Cardiac septum (tissue), 1 donor: ENCODE measurements around the gene MRPS6. TPM values are rescaled to one million over a fixed set of nuclear protein-coding genes. Genes with fewer than 3 reads are reported as not detected.
A peak's percentile ranks its signal among the peaks of the same experiment; 100 is the strongest.

Experiments
- DNase-seq: peaks from one replicate; pipeline ENCODE4 v3.0.0-alpha.2; 2020; ENCODE audit warnings: low spot score
- intact Hi-C: fragments of 100-400 bp; cut with DNase I; formaldehyde crosslinking; loops from one replicate; pipeline ENCODE4 v1.14.0; 2022
- long read RNA-seq: library from polyadenylated mRNA; unstranded; transcript quantifications from one replicate; pipeline ENCODE4 v2.0.0, GENCODE V29; 2021
- total RNA-seq: library from RNA; stranded (reverse); fragmentation: NEBNext Ultra II Directional; extraction: Animal tissue kit (Norgen Biotek cat#: 25700); gene quantifications from one replicate; pipeline ENCODE4 v1.2.1, GENCODE V29; 2021
- donor health status: DM: no; HTN: no; CAD: no.

The MRPS6 gene
- 30.2 TPM for total RNA-seq
- long read RNA-seq, transcript MRPS6-201 (3 exons, 990 nt): major isoform, 35 of 37 reads
- long read RNA-seq, partial matches to known transcripts: 0 of 37 reads
- long read RNA-seq, other reads (novel, unspliced or antisense): 2 of 37 reads

DNA sequence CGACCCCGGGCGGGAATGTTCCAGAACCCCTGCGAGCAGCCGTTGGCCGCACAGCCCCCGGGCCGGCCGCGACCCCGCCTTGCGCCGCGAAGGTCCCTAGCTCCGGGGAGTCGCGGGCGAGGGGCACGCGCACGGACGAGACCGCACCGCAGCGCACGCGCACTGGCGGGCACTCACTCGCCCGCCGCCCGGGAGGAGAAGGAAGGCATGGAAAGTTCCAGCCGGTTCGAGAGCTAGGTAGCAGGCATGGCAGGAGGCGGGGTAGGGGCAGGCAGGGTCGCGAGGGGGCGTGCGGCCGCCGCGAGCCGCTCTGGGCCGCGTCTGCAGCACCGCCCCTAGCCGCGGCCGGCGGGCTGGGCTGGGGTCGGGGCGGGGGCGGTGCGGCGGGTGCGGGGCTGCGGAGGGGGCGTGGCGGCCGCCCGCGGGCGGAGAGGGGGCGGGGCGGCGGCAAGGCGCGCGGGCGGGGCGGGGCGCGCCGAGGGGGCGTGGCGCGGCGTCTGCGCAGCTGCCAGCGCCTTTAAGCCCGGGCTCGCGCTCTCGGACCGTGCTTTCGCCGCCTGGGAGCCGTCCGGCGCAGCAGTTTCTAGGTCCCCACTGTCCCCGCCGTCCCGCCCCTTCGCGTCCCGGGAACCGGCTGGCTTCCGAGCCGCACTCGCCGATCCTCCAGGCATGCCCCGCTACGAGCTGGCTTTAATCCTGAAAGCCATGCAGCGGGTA is at the start of gene MRPS6, which contains the start of gene SLC5A3:
Gene MRPS6 (plus strand): TSS at position 547 of the 717 bp plus-strand sequence. CDS start 123 bp downstream, at position 670.
Gene SLC5A3 (plus strand): TSS at position 547 of the 717 bp plus-strand sequence. CDS start 21,621 bp downstream, outside the sequence.
- intact Hi-C loops: loop anchor here (5.0 kb wide), 5 partner anchors 54 to 274 kb away; no protein-coding TSS in a partner anchor
- peak; percentile 94 for DNase-seq

DNA sequence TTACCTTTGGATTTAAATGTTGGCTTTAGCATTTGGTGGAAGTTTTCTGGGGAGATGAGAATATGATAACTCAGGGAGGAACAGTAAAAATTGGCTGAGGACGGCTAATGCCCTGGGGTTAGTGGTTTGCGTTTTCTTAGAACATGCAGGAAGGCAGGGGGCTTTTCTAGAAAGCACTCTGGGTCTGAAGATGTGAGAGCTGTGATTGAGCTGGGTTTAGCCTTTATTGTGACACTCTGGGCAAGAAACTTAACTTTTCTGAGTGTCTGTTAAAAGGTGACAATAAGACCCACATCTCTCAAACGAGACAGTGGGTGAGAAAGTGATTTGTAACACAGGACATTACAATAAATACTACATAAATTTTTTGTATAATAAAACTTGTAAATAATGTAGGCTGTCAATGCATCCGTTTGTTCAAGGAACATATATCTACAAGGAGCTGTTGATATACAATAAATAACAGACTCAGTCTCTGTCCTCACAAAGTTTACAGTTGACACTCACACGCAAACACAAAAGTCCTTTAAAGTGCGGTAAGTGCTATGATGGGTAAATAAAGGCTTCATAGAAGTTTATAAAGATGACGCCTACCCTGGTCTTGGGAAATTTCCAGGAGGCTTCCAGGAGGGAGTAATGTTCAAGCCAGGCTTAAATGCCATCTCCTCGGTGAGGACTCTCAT is 49.5 kb upstream of the MRPS6 start:
- no peak for DNase-seq
- intact Hi-C loops: no loop called here

DNA sequence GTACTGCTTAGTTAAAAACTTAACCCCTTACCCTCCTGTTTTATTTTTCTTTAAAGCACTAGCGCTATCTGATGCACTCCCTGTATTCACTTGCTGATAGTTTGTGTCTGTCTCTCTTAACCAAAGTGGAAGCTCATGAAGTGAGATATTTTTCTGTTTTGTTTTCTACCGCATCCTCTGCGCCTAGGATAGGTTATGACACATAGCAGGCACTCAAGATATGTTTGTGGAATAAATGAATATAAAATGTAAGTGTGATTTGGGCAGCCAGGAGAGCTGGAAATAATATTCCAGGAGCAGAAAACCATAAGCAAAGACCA is 49.0 kb upstream of the MRPS6 start:
- intact Hi-C loops: no loop called here
- no peak for DNase-seq

DNA sequence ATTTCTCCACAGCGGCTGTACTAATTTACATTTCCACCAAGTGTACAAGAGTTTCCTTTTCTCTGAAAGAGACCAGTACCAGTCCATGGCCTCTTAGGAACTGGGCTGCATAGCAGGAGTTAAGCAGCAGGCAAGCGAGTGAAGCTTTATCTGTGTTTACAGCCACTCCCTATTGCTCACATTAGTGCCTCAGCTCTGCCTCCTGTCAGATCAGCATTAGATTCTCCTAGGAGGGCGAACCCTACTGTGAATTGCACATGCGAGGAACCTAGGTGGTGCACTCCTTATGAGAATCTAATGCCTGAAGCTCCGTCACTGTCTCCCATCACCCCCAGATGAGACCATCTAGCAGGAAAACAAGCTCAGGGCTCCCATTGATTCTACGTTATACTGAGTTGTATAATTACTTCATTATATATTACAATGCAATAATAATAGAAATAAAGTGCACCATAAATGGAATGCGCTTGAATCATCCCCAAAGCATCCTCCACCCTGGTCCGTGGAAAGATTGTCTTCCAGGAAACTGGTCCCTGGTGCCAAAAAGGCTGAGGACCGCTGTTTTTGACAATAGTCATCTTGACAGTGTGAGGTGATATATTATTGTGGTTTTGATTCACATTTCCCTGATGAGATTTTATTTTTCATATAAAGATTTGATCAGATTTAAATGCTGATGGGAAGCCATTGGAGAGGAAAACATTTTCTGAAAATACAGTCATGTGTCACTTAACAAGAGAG is 45.5 kb upstream of the MRPS6 start:
- intact Hi-C loops: no loop called here
- no peak for DNase-seq

DNA sequence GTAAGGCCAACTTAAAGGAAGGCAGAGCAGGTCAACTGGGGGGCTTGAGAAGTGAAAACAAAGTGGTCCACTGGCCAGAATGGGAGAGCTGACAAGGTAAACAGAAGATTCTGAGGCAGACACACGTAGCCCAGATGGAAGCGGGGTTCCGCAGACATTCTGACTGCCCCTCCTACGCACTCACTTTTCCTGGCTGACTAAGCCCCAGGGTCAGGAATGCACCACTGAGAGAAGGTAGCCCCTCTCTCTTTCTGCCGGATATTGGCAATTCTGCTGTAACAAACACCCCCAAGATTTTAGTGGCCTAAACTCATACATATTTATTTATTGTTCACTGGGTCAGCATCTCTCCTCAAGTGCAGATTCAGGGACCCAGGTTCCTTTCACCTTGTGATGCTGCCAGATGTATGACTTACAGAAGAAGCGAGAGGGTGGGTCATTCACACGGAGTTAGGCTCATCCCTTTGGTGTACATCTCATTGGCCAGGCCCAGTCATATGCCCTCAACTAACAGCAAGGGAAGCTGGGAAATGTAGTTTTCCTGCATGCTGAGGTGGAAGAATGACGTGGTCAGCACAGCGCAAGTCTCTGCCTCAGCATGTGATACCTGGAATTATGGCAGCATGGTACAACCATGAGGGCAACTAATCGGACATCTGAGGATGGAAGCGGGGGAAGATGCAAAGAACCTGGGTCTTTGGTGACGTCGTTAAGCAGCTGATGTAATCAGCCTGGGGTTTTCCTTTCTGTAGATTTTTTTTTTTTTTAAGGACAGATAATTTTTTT is 43.4 kb upstream of the MRPS6 start:
- intact Hi-C loops: no loop called here
- DNase-seq: no peak

DNA sequence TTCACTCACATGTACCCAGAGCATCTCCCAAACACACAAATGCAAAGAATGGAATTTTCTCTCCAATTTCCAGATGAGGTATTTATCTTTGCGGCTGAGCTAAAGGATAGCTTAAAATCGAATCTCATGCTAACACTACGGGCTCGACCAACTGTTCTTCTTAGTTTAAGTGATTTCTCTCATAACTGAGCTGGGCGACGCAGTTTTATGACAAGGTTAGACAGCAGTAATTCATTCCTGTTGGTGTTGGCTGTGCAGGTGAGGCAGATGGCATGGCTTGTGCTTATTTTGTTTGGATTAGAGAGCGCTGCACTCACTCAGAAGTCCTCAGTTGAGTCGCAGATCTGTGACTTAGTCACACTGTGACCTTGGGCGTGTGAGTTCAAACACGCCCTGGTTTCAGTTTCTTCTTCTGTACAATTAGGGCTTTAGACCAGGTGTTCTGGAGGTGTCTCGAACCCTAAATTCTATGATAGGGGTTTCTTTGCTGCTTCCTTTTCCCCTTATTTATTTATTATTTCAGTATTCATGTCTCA is 41.5 kb upstream of the MRPS6 start:
- intact Hi-C loops: no loop called here
- no peak for DNase-seq

DNA sequence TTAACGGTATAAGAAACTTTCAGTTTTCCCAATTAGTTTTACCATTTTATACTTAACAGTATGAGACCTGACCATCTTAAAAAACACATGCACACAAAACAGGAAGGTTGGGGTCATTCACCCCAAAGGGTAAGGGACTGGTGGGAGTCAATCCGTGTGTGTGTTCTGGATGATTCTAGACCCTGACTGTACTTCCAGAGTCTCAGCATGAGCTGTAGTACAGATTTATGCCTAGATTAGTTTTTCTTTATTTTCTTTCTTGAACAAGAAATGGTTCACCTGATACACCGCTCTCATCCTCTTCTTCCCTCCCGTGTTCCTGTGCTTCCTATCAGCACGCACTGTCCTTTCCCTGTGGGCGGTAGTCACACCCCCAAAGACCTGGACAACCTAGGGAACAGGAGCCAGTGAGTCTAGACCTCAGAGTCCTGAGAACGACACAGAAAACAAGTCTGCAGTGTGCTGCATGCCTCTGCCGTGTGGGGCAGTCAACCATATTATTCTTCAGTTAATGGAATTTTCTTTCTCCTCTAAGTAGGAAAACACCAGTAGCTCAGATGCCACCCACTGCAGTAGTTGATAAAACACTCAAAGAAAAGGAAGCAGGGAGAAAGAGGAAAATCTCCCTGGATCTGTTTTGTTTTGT is 38.9 kb upstream of the MRPS6 start:
- DNase-seq: no peak

DNA sequence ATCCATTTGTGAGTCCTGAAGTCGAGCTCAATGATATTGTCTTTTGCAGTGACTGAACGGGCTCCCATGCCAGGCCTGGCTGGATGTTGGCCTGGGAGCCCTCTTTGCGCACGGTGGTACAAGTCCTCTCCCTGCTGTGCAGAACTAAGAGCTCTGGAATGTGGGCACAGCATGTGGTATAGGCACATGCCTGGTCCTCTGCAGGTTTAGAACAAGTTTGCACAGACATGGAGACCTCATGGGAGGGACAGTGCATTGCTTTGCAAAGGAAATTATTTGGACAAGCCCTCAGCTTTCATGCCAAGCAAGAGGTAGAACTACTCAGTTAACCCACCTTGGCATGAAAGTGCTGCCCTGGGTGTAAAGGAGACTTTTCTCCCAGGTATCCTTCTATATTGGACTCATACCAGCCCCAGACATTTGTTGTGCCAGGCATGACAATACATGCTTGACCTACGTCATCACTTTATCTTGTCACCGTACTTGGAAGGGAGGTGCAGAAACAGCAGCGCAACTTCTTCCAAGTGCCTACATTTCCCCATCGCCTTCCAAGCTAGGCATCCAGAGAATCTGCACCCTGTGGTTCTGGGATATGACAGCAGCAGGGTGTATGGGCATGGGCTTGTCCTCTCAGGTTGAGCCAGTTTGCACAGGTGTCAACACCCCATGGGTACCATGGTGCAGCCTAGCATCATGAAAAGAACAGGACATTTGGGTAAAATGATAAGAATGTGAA is 37.6 kb upstream of the MRPS6 start:
- DNase-seq: no peak
- intact Hi-C loops: no loop called here

More for the DNA sequence above, 38.9 kb upstream of the MRPS6 start:
- intact Hi-C loops: no loop called here

DNA sequence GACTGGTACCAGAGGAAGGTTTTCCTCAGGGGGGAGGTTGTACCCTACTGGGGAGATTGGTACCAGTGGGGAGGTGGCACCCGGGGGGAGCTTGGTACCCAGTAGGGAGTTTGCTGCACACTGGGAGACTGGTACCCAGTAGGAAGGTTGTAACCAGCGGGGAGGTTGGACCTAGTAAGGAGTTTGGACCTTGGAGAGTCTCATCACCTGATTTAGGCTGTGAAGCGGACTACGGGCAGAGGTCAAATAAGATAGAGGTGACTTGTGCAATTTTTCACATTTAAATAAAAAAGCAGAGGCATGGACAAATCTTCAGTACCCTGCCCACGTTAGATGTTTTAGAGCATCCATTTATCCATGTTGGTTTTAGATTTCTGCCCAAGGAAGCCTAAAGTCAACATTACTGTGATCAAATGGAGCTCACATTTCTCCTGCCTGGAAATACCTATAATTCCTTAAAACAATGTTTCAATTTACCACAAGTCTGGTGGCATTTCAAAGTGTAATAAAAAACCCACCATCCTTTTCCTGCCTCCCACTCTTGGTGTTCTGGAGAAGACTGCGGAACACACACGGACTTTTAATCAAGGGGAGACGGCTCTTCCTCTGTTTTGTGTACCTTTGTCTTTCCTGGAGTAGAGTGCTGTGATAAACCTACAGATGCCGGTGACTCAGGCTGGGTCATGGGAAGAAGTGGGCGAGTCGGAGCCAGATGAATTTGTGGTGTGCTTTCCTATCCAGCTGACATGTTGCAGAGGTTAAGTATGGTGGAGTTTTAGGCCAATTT is 36.2 kb upstream of the MRPS6 start:
- intact Hi-C loops: no loop called here
- no peak for DNase-seq

DNA sequence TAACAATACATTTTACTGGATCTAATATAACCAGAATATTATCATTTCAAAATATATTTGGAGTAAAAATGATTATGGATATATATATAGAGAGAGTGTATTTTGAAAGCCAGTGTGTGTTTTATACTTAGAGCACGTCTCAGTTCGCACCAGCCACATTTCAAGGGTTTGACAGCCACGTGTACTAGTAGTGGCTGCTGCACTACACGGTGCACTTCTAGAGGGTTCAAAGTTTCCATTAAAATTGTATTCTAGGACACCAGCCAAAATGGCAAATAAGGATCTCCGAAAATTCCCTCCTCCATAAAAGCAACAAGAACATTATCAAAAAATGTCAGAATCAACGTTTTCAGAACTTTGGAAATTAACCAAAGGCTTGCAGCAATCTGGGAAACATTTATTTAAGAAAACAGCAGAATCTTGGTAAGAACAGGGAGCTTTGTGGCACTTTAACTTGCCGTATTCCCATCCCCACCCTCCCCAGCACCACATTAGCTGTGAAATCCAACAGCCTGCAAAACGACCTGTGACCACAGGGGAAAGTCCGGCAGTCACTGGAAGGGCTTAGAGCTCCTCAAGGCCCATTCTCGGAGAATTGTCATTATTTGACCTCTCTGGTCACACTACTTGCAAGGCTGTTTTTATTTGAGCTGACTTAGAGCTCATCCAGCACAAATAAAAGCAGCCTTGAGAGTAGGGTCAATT is 33.5 kb upstream of the MRPS6 start:
- intact Hi-C loops: no loop called here
- DNase-seq: no peak

DNA sequence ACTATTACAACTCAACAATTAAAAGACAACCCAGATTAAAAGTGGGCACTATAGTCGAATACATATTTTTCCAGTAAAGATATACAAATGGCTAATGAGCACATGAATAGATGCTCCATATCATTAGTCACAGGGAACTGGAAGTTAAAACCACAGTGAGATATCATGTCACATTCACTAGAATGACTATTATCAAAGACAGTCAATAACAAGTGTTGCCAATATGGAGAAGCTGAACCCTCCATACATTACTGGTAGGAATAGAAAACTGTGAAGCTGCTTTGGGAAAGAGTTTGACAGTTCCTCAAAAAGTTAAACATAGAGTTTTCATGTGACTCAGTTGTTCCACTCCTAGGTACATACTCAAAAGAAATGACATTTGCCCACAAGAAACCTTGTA is 30.6 kb upstream of the MRPS6 start:
- no peak for DNase-seq
- intact Hi-C loops: no loop called here

DNA sequence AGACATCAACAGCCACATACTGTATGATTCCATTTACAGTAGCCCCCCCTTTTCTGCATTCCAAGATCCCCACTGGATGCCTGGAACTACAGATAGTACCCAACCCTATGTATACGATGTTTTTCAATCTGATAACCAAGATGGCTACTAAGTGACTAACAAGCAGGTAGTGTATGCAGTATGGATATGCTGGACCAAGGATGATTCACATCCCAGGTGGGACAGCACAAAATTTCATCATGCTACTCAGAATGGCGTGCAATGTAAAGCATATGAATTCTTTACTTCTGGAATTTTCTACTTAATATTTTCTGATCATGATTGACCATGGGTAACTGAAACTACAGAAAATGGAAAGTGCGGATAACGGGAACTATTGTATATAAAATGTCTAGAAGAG is 30.0 kb upstream of the MRPS6 start:
- intact Hi-C loops: no loop called here
- no peak for DNase-seq

DNA sequence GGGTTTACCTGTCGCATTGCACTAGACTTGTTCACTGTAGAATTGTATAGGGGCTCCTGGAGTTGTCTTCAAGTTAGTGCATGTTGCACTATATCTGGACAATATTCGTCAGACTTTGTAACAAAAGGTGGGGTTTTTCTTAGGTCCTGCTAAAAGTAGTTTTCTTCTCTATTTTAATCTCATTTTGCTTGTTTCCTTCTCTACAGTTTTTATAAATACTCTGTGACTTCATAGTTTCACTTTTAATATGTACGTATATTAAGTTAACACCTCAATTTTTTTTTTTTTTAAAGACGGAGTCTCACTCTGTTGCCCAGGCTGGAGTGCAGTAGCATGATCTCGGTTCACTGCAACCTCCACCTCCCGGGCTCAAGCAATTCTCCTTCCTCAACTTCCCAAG is 26.5 kb upstream of the MRPS6 start:
- no peak for DNase-seq
- intact Hi-C loops: no loop called here

DNA sequence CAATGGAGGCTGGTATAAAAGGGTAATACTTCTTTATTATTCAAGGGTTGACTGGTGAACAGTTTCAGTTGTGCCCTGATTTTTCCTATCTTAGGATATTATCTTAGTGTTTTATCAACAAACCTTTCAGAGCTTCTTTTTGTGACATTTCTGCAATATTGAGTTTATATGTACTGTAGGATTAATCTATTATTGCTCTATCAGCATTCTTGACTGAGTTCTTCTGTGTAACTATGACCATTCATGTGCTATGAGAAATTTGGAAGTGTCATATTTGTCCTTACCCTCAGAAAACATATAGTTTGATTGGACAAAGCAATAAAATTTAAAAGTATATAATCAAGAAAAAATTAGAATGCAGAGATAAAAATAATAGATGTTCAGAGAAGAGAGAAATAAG is 25.5 kb upstream of the MRPS6 start:
- intact Hi-C loops: no loop called here
- no peak for DNase-seq

DNA sequence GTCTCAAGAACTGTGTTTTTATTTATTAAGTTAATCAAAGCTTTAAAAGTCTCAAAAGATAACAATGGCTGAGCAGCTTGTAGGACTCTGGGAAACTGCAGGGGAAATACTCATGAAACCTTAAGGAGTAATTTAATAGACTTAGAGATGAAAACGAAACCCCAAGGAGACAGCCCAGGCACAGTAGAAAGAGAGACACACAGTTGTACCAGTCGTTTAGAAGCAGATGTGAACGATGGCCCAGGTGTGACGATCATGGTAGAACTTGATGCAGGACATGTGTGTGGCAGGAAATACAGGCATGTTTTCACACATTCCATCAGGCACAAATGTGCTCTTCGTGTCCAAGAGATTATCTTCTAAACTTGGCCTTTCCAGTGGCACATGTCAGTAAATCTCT is 21.2 kb upstream of the MRPS6 start:
- intact Hi-C loops: no loop called here
- no peak for DNase-seq

DNA sequence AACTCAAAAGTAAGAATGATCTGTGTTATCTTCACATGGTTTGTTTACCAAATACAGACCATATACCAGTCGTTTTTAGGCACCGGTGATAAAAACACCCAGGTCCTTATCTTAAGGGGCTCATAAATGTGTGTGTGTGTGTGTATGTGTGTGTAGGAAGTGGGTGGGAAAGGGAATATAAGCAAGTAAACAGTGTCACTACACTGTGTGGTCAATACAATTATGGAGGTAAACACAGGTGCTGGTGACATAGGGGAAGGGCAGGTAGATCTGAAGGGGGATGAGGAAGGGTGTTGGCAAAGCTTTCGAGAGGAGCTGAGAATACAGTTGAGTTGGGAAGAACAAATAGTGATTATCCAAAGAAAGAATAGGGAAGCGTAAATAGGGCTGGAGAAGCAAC is 19.1 kb upstream of the MRPS6 start:
- intact Hi-C loops: no loop called here
- DNase-seq: no peak

DNA sequence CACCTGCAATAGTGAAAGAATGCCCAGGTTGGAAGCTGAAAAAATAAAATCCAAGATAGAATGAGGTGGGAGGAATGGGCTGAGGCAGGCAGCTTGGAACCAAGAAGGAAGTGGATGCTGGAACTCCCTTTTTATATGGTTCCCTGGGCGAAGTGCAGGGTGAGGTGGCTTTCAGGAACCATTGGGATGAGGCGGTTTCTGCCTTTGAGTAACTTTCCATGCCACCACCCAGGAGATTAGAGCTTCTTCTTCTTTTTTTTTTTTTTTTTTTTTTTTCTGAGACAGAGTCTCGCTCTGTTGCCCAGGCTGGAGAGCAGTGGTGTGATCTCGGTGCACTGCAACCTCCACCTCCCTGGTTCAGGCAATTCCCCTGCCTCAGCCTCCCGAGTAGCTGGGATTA is 17.8 kb upstream of the MRPS6 start:
- intact Hi-C loops: no loop called here
- DNase-seq: no peak
